ENCODE measurements around the gene PPP2R2C.

- no peak for TF ChIP-seq CTCF (IDR thresholded peaks at IDR 0.05)
- no peak for TF ChIP-seq POLR2AphosphoS5 (IDR thresholded peaks at IDR 0.05; ENCODE audit: low read depth, low read length)
Observed at GRCh38 chr4:6322067-6322760, 150.2 kb downstream of the PPP2R2C start.
